Astrocyte (in vitro differentiated cells and primary cell): ENCODE measurements around the gene ZC3H7A. TPM values are rescaled to one million over a fixed set of nuclear protein-coding genes. Genes with fewer than 3 reads are reported as not detected.

Experiments
- DNase-seq: peaks from one replicate; pipeline ENCODE4 v3.0.0-alpha.2; 2010; ENCODE audit warnings: low read depth
- FAIRE-seq: peaks from 2 replicates; lab custom pipeline; 2011; peaks lifted over from hg19 to GRCh38; lab: Jason Lieb, UNC
- H2AFZ ChIP-seq: 2 replicates; pipeline ENCODE4 v1.6.0; 2012; ENCODE audit warnings: low read depth, low read length, inconsistent platforms
- H3K27ac ChIP-seq: 2 replicates; pipeline ENCODE4 v1.5.1; 2011; ENCODE audit warnings: low read depth, low read length, inconsistent platforms
- H3K27me3 ChIP-seq: 2 replicates; pipeline ENCODE4 v1.6.0; 2011; ENCODE audit warnings: low read length, inconsistent platforms; ENCODE audit not compliant: insufficient read depth
- H3K36me3 ChIP-seq: 2 replicates; pipeline ENCODE4 v1.5.1; 2011; ENCODE audit warnings: low read length, inconsistent platforms; ENCODE audit not compliant: insufficient read depth
- H3K4me1 ChIP-seq: 2 replicates; pipeline ENCODE4 v1.5.1; 2011; ENCODE audit warnings: low read length, inconsistent platforms; ENCODE audit not compliant: insufficient read depth
- H3K4me2 ChIP-seq: 2 replicates; pipeline ENCODE4 v1.6.0; 2012; ENCODE audit warnings: low read length, inconsistent platforms
- H3K4me3 ChIP-seq: 2 replicates; pipeline ENCODE4 v1.5.1; 2011; ENCODE audit warnings: low read depth, mild to moderate bottlenecking, low read length, inconsistent platforms; ENCODE audit not compliant: insufficient read depth
- H3K79me2 ChIP-seq: 2 replicates; pipeline ENCODE4 v1.6.0; 2012; ENCODE audit warnings: mild to moderate bottlenecking, low read length, inconsistent platforms; ENCODE audit not compliant: insufficient read depth
- H3K9ac ChIP-seq: 2 replicates; pipeline ENCODE4 v1.6.0; 2012; ENCODE audit warnings: mild to moderate bottlenecking, low read length, inconsistent platforms
- H3K9me3 ChIP-seq: 2 replicates; pipeline ENCODE4 v1.5.1; 2012; ENCODE audit warnings: low read depth, mild to moderate bottlenecking, low read length, inconsistent platforms; ENCODE audit not compliant: insufficient read depth
- H4K20me1 ChIP-seq: 2 replicates; pipeline ENCODE4 v1.6.0; 2012; ENCODE audit warnings: low read length, inconsistent platforms; ENCODE audit not compliant: insufficient read depth
- H3K27ac Mint-ChIP-seq: one replicate; pipeline ENCODE4 v1.8.0; 2021; ENCODE audit warnings: mild to moderate bottlenecking, mixed read lengths; ENCODE audit not compliant: unreplicated experiment
- H3K27me3 Mint-ChIP-seq: one replicate; pipeline ENCODE4 v1.8.0; 2021; ENCODE audit warnings: low read depth, mixed read lengths; ENCODE audit not compliant: unreplicated experiment
- H3K36me3 Mint-ChIP-seq: one replicate; pipeline ENCODE4 v1.8.0; 2021; ENCODE audit warnings: low read depth, mixed read lengths; ENCODE audit not compliant: unreplicated experiment
- H3K4me1 Mint-ChIP-seq: one replicate; pipeline ENCODE4 v1.8.0; 2021; ENCODE audit warnings: low read depth, mixed read lengths; ENCODE audit not compliant: unreplicated experiment
- H3K4me3 Mint-ChIP-seq: one replicate; pipeline ENCODE4 v1.8.0; 2021; ENCODE audit warnings: mild to moderate bottlenecking, moderate library complexity, mixed read lengths; ENCODE audit not compliant: unreplicated experiment
- H3K9me3 Mint-ChIP-seq: one replicate; pipeline ENCODE4 v1.8.0; 2021; ENCODE audit warnings: mild to moderate bottlenecking, mixed read lengths; ENCODE audit not compliant: unreplicated experiment
- EZH2 ChIP-seq: IDR thresholded peaks from 2 replicates; pipeline ENCODE4 v1.6.1; 2012; ENCODE audit warnings: mild to moderate bottlenecking, low read length, inconsistent platforms; ENCODE audit not compliant: insufficient read depth
- total RNA-seq: library from RNA; stranded (reverse); gene quantifications from 2 replicates; pipeline ENCODE4 v1.2.1, GENCODE V29; 2021
- TF ChIP-seq, protein P1 (sequence below): IDR thresholded peaks from 2 replicates; pipeline ENCODE4 v1.5.1; 2011; ENCODE audit warnings: low read depth, mild to moderate bottlenecking, inconsistent platforms, low read length, moderate library complexity; ENCODE audit not compliant: insufficient read depth

Gene ZC3H7A
- total RNA-seq, 1 donor from 2014 or later = 68.7 TPM

GRCh38 chr16:11796227-11797165 lies 562 bp downstream of the ZC3H7A start:
- Histone ChIP-seq H4K20me1 (peaks cover 37% of the 10 kb centered on the region), H3K9me3 (no peaks in the 10 kb centered on the region), H3K79me2 (peaks cover 83% of the 10 kb centered on the region), H3K36me3 (no peaks in the 10 kb centered on the region), H3K27me3 (no peaks in the 10 kb centered on the region), H3K9ac (peak overlapping the region; percentile 96), H2AFZ (no peak overlapping the region), H3K4me3 (peak overlapping the region; percentile 85), H3K4me2 (peak overlapping the region; percentile 86), H3K4me1 (peaks cover 25% of the 10 kb centered on the region), H3K27ac (peak overlapping the region; percentile 86)
- no peak for DNase-seq
- no peaks in the 10 kb centered on the region for H3K27me3 Mint-ChIP-seq
- H3K36me3 Mint-ChIP-seq = peaks cover 16% of the 10 kb centered on the region
- peaks cover 55% of the 10 kb centered on the region for H3K4me1 Mint-ChIP-seq
- H3K4me3 Mint-ChIP-seq = peak overlapping the region; percentile 90
- FAIRE-seq = no peak
- peak overlapping the region; percentile 90 for H3K27ac Mint-ChIP-seq
- TF ChIP-seq EZH2 = no peak
- TF ChIP-seq, protein P1, sequence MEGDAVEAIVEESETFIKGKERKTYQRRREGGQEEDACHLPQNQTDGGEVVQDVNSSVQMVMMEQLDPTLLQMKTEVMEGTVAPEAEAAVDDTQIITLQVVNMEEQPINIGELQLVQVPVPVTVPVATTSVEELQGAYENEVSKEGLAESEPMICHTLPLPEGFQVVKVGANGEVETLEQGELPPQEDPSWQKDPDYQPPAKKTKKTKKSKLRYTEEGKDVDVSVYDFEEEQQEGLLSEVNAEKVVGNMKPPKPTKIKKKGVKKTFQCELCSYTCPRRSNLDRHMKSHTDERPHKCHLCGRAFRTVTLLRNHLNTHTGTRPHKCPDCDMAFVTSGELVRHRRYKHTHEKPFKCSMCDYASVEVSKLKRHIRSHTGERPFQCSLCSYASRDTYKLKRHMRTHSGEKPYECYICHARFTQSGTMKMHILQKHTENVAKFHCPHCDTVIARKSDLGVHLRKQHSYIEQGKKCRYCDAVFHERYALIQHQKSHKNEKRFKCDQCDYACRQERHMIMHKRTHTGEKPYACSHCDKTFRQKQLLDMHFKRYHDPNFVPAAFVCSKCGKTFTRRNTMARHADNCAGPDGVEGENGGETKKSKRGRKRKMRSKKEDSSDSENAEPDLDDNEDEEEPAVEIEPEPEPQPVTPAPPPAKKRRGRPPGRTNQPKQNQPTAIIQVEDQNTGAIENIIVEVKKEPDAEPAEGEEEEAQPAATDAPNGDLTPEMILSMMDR = no peak
- H3K9me3 Mint-ChIP-seq = no peaks in the 10 kb centered on the region

DNA sequence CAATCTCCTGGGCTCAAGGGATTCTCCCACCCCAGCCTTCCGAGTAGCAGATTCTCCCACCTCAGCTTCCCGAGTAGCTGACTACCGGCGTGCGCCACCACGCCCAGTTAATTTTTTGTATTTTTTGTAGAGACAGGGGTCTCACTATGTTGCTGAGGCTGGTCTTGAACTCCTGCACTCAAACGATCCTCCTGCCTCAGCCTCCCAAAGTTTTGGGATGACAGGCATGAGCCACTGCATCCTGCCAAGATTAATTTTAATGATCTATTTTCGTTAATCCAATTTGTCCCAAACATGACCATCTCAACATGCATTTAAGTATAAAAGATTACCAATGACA lies 1.2 kb downstream of the ZC3H7A start:
- Mint-ChIP-seq H3K27ac (peak overlapping the region; percentile 87), H3K9me3 (no peaks in the 10 kb centered on the region), H3K4me3 (peak overlapping the region; percentile 90), H3K4me1 (peaks cover 58% of the 10 kb centered on the region), H3K36me3 (peaks cover 14% of the 10 kb centered on the region), H3K27me3 (no peaks in the 10 kb centered on the region)
- peak overlapping the region; percentile 96 for H3K9ac ChIP-seq
- no peak for FAIRE-seq
- peaks cover 20% of the 10 kb centered on the region for H3K4me1 ChIP-seq
- H2AFZ ChIP-seq = no peak overlapping the region
- H3K4me2 ChIP-seq = peak overlapping the region; percentile 86
- no peaks in the 10 kb centered on the region for H3K9me3 ChIP-seq
- peaks cover 90% of the 10 kb centered on the region for H3K79me2 ChIP-seq
- H3K27me3 ChIP-seq = no peaks in the 10 kb centered on the region
- peaks cover 40% of the 10 kb centered on the region for H4K20me1 ChIP-seq
- no peak for DNase-seq
- H3K4me3 ChIP-seq = peak overlapping the region; percentile 85
- H3K27ac ChIP-seq = peak overlapping the region; percentile 86
- no peaks in the 10 kb centered on the region for H3K36me3 ChIP-seq
- TF ChIP-seq EZH2 = no peak
- TF ChIP-seq, protein P1 = no peak
